ENCODE results near the gene CRACR2B.
A peak's percentile ranks its signal among the peaks of the same experiment; 100 is the strongest.

- TF ChIP-seq, protein P1, sequence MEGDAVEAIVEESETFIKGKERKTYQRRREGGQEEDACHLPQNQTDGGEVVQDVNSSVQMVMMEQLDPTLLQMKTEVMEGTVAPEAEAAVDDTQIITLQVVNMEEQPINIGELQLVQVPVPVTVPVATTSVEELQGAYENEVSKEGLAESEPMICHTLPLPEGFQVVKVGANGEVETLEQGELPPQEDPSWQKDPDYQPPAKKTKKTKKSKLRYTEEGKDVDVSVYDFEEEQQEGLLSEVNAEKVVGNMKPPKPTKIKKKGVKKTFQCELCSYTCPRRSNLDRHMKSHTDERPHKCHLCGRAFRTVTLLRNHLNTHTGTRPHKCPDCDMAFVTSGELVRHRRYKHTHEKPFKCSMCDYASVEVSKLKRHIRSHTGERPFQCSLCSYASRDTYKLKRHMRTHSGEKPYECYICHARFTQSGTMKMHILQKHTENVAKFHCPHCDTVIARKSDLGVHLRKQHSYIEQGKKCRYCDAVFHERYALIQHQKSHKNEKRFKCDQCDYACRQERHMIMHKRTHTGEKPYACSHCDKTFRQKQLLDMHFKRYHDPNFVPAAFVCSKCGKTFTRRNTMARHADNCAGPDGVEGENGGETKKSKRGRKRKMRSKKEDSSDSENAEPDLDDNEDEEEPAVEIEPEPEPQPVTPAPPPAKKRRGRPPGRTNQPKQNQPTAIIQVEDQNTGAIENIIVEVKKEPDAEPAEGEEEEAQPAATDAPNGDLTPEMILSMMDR (tag by site-specific recombination; IDR thresholded peaks at IDR 0.05): 0 out of 2 replicates have a peak, but pooled peaks have one; percentile 19
- TF ChIP-seq ZNF785 (tag by site-specific recombination; IDR thresholded peaks at IDR 0.05): no peak
- no peak for TF ChIP-seq GLI2 (tag by site-specific recombination; IDR thresholded peaks at IDR 0.05; ENCODE audit: borderline replicate concordance, low read depth)
Observed at GRCh38 chr11:810040-810567, 17.6 kb upstream of the CRACR2B start.

All from HEK293 (cell line).